HG03045 (cell line): ENCODE results near the gene DOCK1.
"Not testable (repeated sequence)": the region's sequence is repeated elsewhere in the genome, so short reads cannot be mapped to it uniquely, and the experiment has no call there.

Experiments
- ATAC-seq: cut with Tn5 transposase; IDR thresholded peaks from one replicate; pipeline ENCODE4 v1.9.1; 2021; ENCODE audit warnings: mild to moderate bottlenecking, moderate library complexity; ENCODE audit not compliant: unreplicated experiment

Gene DOCK1

DNA sequence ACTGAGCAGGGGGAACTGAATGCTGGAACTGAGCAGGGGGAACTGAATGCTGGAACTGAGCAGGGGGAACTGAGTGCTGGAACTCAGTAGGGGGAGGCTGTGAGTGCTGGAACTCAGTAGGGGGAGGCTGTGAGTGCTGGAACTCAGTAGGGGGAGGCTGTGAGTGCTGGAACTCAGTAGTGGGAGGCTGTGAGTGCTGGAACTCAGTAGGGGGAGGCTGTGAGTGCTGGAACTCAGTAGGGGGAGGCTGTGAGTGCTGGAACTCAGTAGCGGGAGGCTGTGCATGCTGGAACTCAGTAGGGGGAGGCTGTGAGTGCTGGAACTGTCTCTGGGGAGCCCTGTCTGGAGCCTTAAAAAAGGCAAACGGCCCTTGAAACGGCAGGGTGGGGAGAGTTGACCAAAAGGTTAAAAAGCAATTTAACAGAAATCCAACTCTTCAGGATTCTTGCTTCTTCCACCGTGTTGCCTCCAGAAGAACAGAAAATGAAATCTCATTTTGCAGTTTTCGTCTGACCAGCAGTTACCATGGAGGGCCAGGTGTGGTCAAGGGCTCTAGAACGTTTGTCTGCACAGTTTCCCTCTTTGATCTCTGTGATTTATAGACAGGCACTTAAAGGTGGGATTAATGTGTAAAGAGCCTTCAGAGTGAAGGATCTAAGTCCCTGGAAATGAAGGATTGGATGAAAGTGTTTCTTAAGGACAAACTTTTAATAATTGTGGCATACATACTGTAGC lies 19.1 kb downstream of the DOCK1 start:
- ATAC-seq, result no peak

DNA sequence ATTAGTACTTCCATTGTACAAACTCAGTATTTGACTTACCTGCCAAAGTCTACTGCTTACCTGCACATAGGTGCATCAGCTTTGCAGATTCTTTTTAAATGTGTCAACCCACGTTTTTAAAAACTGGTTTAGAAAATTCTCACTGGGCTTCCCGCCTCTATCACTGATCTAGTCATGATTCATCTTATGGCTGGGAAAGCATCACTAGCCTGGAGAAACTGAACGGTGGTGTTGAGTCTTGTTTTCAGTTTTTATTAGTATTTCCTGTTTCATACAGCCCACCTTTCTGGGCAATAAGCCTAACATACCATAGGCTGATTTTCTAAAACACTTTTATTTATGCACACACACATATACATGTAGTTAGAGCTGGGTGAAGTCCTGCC lies 19.7 kb downstream of the DOCK1 start:
- ATAC-seq, result no peak

DNA sequence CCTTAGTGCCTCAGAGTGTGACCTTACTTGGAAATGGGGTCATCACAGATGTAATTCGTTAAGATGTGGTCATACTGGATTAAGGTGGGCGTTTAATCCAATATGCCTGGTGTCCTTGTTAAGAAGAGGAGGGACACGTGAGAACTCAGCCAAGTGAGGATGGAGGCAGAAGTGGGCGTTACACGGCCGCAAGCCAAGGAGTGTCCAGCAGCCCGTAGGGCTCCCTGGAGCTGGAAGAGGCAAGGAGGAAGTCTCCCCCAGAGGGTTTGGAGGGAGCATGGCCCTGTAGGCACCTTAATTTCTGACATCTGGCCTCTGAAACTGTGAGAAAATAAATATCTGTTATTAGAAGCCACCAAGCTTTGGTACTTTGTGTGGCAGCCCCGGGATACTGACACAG lies 21.3 kb downstream of the DOCK1 start:
- ATAC-seq, result no peak

DNA sequence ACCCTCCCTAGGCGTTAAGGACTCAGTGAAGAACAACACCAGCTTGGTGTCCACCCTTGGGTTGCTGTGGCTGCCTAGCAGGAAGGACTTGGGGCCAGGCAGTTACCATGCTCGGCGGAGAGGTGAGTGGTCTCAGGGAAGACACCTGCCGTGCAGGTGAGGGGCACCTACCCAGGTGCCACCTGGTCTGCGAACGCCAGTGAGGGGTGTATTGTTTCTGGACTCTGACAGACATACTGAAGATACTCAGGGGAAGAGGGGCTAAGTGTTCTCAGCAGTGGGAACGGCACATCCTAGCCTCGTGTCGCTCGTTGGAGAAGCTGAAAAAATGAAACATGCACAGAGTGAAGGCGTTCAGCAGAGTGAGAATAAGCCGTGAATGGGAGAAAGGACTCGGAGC lies 22.6 kb downstream of the DOCK1 start:
- ATAC-seq, result no peak

DNA sequence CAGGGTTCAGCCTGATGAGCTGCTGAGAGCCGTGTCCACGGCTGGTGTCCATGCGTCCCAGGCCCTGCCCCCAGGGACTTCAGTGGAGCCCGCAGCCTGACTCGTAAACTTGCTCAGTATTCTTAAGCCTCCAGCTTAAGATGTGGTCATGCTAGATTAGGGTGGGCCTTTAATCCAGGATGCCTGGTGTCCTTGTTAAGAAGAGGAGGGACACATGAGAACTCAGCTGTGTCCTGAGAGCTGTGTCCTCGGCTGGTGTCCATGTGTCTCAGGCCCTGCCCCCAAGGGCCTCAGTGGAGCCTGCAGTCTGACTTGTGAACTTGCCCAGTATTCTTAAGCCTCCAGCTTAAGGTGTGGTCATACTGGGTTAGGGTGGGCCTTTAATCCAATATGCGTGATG lies 23.0 kb downstream of the DOCK1 start:
- no peak for ATAC-seq

DNA sequence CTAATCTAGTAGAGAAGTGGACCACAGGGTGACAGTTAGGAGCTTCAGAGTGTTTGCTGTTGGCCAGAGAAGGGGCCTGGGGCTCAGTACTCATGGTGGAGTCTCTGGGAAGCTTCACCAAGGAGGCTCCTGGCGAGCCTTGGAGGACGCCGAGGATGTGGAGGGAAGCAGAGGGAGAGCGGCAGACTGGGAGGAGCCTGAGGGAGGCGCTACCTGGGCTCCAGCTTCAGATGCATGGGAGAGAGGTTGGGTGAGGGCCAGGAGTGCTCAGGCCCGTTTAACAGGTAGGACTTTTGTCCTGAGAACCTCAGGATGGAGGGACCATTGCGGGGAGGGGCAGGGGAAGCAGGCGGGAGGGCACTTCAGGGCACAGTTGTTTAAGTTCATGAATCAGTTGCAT lies 24.2 kb downstream of the DOCK1 start:
- no peak for ATAC-seq

DNA sequence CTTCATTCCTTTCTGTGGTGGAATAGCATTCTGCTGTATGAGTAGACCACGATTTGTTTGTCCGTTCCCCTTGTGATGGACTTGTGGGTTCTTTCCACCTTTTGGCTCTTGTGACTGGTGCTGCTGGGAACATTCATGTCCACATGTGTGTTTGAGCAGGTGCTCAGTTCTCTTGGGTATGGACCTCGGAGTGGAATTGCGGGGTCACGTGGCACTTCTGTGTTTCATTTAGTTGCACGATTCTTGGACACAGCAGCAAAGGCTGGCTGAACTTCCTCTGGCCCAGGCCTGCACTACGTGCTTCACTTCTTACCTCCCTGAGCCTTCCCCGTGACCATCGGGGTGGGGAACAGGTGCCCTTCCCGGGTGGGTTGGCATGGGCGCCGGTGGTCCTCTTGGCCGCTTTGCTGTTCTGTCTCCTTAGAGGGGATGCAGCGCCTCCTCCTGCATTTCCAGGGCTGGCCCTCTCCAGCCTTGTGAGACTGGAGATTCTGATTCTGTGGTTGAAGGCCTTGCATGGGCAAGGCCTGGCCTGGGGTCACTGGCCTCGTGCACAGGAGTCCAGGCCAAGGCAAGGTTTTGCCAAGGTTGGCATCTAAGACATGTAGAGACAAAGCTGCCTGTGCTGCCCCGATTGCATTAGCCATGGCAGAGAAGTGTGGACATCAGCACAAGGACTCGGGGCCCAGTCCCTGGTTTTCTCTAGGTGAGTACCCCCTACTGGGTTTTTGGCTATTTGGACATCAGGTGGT lies 25.1 kb downstream of the DOCK1 start:
- ATAC-seq, result no peak

DNA sequence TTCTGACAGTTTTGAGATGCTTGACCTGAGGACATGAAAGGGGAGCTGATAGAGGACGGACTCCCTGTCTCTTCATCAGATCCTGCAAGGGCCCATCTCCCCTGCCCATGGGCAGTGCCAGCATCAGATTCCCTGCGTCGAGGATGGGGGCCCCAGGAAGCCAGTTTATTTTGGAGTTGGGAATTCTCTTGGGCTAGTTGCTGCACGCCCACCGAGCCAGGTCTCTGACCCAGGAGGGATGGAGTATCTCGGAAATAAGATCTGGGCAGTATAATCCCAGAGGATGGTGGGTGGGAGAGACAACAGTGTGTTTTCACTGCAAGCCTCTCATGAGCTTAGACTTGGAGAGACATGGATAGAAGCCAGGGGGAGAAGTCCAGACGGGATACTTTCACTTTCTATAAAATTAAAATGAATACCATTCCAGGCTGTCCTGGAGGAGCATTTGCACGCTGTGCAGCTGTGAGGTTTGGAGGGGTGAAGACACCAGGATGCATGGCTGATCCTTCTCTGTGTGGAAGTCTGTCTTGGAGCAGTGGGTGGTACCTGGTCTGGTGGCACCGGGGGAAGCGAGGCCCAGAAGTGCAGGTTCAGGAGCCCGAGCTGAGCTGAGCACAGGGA lies 25.8 kb downstream of the DOCK1 start:
- ATAC-seq, result no peak

DNA sequence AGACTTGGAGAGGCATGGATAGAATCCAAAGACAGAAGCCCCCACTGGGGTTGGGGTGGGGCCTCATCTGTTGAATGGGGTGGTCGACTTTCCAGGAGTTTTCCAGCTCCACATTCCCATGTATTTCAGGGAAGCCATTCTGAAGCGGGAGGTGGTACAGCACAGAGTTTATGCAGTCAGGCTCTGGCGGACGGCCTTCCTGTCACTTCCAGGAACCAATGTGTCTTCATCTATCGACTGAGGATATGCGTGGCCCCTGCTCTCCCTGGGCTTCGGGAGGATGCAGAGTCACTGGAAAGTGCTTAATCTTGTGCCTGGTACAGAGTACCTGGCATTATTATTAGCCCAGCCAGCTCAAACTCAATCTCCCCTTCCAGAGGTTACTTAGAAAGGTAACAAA lies 26.3 kb downstream of the DOCK1 start:
- ATAC-seq, result no peak

DNA sequence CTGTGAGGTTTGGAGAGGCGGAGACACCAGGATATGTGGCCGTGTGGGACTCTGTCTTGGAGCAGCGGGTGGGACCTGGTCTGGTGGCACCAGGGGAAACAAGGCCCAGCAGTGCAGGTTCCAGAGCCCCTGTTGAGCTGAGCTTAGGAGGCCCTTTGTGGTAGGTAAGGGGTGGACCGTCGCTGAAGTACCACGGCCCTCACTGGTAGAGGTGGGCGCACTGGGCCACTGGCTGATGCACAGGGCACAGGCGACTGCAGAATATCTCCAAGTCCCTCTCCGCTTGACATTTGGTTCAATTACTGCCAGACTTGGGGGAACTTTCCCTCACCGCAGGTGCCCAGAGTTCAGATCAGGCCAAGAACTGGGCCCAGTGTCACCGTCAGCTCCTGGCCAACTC lies 27.3 kb downstream of the DOCK1 start:
- ATAC-seq, result no peak

DNA sequence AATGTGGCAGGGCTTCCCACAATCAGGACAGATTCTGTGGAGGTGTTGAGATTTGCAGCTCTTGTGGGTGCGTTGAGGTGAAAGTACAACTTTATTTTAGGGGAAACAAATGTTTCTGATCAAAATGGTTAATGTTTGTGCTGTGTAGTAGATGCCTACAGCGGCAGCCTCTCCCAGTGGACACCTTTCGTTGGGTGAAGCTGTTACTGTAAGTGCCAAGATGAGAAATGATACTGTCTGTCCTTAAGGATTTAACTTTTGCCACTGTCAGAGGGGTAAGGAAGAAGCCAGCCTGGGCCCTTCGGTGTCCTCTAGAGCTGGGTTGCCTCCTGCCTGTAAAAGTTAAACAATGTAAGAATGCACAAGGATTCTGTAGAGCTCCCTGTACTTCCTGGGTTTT lies 27.9 kb downstream of the DOCK1 start:
- ATAC-seq, result no peak

DNA sequence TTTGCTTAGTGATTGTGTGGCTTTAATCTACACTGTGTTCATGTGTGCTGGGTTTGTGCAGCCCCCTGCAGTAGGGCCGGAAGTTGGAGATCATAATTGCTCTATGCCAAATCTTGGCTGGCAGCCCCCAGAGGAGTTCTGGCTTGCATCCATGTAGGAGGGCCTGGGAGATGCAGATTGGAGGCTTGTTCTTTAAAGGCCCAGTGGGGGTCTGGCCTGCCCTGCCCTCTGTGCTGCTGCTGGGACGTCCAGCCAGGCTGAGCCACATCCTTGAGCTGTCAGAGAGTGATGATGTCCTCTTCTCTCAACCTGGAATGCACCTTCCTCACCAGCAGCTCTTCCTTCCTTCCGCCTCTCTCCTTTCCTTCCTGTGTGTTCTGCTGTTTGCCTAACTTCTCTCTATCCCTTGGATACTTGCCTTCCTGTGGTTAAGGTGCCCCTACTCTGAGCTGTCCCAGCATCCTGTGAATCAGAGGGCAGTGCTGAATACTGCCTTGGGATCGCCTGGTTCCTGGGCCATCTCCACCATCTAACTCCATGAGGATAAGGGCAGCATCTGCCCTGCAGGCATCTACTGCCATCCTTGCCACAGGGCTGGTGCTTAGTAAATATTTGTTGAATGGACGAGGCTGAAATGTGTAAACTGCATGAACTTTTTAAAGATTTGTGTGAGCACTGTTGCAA lies 30.2 kb downstream of the DOCK1 start:
- ATAC-seq, result no peak

DNA sequence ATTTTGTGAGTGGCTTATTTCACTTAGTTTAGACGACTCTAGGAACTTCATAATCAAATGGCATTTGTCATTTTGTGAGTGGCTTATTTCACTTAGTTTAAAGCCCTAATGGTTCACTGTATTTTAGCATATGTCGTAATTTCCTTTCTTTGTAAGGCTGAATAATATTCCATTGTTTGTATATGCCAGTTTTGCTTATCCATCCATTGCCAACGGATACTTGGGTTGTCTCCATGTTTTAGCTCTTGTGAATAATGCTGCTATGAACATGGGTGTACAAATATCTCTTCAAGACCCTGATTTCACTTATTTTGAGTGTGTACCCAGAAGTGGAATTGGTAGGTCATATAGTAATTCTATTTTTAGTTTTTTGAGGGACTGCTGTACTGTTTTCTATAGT lies 31.8 kb downstream of the DOCK1 start:
- ATAC-seq, result no peak

DNA sequence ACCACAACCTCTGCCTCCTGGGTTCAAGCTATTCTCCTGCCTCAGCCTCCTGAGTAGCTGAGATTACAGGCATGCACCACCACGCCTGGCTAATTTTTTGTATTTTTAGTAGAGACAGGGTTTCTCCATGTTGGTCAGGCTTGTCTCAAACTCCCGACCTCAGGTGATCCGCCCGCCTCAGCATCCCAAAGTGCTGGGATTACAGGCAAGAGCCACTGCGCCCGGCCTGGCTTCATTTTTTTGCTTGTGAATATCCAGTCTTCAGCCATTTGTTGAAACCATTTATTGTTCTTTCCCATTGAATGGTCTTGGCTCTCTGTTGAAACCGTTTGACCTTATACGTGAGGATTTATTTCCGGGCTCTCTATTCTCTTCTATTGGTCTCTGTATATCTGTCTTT lies 32.9 kb downstream of the DOCK1 start:
- not testable (repeated sequence) for ATAC-seq

DNA sequence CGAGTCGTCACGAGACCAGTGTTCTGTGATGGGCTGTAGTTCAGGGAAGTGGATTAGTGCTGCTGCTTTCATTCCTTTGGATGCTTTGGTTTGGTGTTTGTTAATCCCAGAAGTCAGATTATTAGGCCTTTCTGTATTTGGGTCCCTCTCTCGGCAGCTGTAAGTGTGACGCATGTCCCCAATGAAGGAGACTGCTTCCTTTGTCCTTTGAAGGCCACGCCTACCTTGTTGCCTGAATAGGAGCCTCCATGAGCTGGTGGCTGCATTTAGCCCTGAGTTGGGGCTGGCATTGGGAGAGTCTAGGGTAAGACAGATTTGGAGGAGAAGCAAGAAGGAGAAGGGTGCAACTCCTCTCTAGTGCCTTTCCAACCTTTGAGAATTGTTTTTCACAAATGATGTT lies 34.5 kb downstream of the DOCK1 start:
- no peak for ATAC-seq

DNA sequence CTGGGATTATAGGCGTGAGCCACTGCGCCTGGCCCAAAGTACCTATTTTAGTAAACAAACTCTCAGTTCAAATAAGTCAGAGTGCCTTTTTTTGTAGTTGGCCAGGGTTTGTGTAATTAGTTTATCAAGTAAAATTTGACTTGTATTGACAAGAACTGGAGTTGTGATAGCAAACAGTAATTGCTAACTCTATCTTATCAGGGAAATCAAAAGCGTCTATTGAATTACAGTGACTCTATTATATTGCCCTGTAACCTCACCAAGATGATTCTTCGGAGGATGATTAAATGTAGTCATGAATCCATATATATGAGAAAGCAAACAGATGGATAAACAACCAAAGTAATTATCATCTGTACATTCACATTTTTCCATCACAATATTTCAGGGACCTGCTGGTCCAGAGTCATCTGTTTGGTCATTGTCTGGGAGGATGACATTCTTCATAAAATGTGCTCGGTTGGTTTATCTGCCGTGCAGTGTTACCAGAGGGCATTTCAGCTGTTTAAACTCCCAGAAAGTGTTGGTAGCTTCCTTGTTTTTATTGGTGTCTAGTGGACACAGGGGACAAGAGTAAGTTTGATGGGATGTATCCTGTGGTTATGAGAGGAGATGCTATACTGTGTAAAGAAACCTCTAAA lies 35.6 kb downstream of the DOCK1 start:
- no peak for ATAC-seq

DNA sequence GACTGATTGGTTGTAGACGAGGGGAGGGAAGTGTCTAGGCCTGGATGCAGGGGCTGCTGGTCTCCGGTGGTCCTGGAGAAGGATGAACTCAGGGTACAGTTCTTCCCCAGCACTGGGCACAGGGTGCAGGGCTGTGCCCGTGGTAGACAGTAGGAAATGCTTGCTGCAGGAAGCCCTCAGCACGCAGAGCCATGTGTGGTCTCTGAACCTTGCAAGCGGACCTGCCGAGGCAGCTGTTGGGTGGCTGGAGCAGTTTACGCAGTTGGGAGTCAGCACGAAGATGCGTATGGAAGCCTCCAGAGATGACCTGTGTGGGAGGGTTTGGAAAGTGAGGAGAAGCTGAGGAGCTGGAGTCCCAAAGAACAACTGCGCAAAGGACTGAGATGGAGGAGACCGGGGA lies 39.0 kb downstream of the DOCK1 start:
- ATAC-seq, result no peak

DNA sequence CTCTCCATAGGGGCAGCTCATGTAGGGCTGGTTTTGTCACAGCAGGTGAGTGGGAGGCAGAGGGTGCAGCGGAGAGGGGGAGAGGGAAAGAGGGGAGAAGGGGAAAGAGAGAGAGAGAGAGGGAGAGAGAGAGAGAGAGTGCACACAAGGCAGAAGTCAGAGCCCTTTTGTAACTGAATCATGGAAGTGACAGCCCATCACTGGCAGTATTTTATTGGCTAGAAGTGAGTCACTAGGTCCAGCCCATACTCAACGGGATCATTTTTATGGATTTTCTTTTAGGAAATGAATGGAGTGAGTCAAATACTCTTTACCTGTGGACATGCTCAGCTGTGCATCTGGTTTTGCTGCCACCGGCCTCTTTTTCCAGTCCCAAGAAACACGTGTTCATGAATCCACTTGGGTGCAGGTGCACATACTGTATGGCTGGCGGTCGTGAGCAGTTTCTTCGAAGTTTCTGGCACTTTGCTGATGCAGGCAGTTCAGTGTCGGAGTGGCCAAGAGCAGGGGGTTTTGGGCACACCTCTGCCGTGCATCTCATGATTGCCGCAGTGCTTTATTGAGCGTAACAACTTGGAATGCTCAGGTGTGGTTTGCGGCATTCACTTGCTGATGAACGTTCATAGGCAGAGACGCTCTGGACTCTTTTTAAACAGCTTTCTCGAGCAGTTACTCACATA lies 40.3 kb downstream of the DOCK1 start:
- no peak for ATAC-seq

DNA sequence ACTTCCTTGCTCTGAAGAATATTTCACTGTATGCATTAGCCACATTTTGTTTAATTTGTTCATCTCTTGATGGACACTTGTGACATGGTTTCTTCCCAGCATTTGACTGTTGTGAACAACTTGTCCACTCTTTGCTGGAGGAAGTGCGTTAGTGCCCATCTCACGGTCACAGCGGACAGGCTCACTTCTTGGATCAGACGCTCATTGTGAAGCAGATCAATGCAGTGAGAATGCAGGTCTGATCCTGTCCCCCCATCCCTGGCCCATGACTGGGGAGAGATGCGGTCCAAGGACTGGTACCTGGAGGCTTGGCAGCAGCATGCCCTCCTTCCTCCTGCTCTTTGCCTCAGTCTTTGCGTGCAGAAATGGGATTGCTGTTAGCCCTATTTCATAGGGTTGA lies 41.5 kb downstream of the DOCK1 start:
- no peak for ATAC-seq

DNA sequence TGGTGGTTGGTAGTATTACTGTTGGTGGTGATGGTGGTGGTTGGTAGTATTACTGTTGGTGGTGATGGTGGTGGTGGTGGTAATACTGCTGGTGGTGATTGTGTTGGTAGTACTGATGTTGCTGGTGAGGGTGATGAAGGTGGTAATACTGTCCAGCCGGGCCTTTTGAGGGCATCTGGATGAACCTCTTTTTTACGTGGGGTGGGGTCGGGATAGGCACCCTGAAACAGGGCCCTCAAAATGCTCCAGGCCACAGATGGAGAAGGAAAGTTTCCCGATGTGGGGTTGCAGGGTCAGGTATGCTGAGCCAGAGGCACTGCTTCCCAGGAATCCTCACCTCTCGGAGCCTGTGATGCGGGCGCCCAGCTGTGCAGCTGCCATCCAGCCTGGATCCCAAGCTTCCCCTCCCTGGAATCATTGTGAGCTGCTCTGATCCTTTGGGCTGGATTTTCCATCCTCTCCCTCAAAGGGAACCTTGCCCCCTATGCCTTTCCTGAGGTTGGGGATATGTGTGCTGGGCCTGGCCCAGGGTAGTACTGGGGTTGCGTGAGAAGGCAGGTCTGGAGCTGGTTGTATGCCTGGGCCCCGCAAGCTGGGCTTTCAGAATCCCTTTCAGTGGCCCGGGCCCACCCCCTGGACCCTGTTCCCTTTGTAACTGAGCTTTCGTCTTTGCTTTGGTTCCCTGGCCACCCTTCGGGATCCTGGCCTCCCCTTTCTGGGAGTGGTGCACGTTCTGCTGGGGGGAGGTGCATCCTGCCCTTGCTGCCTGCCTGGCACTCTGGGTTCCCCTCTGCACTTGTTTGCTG lies 43.3 kb downstream of the DOCK1 start:
- ATAC-seq, result no peak
